SK-MEL-5 (cell line): ENCODE measurements around the gene UVRAG. TPM values are rescaled to one million over a fixed set of nuclear protein-coding genes. Genes with fewer than 3 reads are reported as not detected.

Source experiments
- DNase-seq: peaks from one replicate; pipeline ENCODE4 v3.0.0-alpha.2; 2016; ENCODE audit warnings: low read depth, low spot score
- in situ Hi-C: cut with HindIII; loops from 2 replicates; pipeline ENCODE4 v1.10.0; 2016; ENCODE audit warnings: low sequenced_read_pairs, high pct_unique_total_duplicates, low pct_unique_long_range_greater_than_20kb
- small RNA-seq, 2 experiments: library from RNA; depleted of rRNA; stranded (forward); fragments of <200 nt; gene quantifications; one replicate each; pipeline ENCODE3, GENCODE V24; 2014
- total RNA-seq: library from RNA; depleted of rRNA; stranded (reverse); fragments of >200 nt; shearing (Covaris generic); gene quantifications from 2 replicates; pipeline ENCODE4 v1.2.3, GENCODE V29; 2014; rRNA removed

The UVRAG gene
- total RNA-seq, 1 experiment from 2014 or later: 19.2 TPM

- DNase-seq: no peak
- in situ Hi-C loops: no loop called here
Observed at GRCh38 chr11:76188873-76189272, 373.9 kb downstream of the UVRAG start.

- in situ Hi-C loops: no loop called here
- DNase-seq: no peak
Observed at GRCh38 chr11:76189682-76190081, 374.7 kb downstream of the UVRAG start.

GRCh38 chr11:76190376-76190775 lies 375.4 kb downstream of the UVRAG start:
- in situ Hi-C loops: no loop called here
- no peak for DNase-seq

Small RNAs within 50 kb of the gene (small RNA-seq; reads per million reads assigned to genes)
- 0 reads per million in 2 experiments for gene RF00019
- 0 to 0.10 reads per million in 2 experiments for gene RNA5SP344

Other genes starting within 250 kb of the UVRAG start
- 0.08 TPM in 1 of 2 replicates, not detected in the other for gene MAP6, start 146.2 kb upstream of the UVRAG start, total RNA-seq
- gene MOGAT2, start 97.4 kb upstream of the UVRAG start, total RNA-seq: not detected in 2 replicates
- 3.9 and 4.1 TPM in 2 replicates for gene DGAT2, start 46.4 kb upstream of the UVRAG start, total RNA-seq